Left kidney (tissue), 2 donors: ENCODE results near the gene ZDHHC11. TPM values are rescaled to one million over a fixed set of nuclear protein-coding genes. Genes with fewer than 3 reads are reported as not detected.
"Not testable (repeated sequence)": the region's sequence is repeated elsewhere in the genome, so short reads cannot be mapped to it uniquely, and the experiment has no call there.

Experiments
- DNase-seq: peaks from one replicate; pipeline ENCODE4 v3.0.0-alpha.2; 2013
- polyA plus RNA-seq: library from polyadenylated mRNA; unstranded; fragments of 120-200 nt; gene quantifications from one replicate; pipeline ENCODE4 v1.2.1, GENCODE V29; 2013; ENCODE audit not compliant: insufficient read length

Gene ZDHHC11
- polyA plus RNA-seq, 1 donor: 14.7 TPM

- DNase-seq: no peak
These were observed 49.3 kb downstream of the ZDHHC11 start for GRCh38 chr5:801472-801871.

- DNase-seq: not testable (repeated sequence)
These were observed 49.7 kb downstream of the ZDHHC11 start for GRCh38 chr5:801055-801454.

- not testable (repeated sequence) for DNase-seq
These were observed 52.2 kb downstream of the ZDHHC11 start for GRCh38 chr5:798505-799138.

GRCh38 chr5:797986-798385 is 52.8 kb downstream of the ZDHHC11 start:
- DNase-seq: not testable (repeated sequence)

GRCh38 chr5:795873-796272 is 54.9 kb downstream of the ZDHHC11 start:
- not testable (repeated sequence) for DNase-seq

GRCh38 chr5:794948-795347 is 55.8 kb downstream of the ZDHHC11 start:
- DNase-seq: not testable (repeated sequence)

- not testable (repeated sequence) for DNase-seq
These were observed 62.1 kb downstream of the ZDHHC11 start for GRCh38 chr5:788703-789102.

- DNase-seq: not testable (repeated sequence)
These were observed 62.9 kb downstream of the ZDHHC11 start for GRCh38 chr5:787857-788233.

- not testable (repeated sequence) for DNase-seq
These were observed 63.4 kb downstream of the ZDHHC11 start for GRCh38 chr5:787224-787856.

- DNase-seq: not testable (repeated sequence)
These were observed 65.5 kb downstream of the ZDHHC11 start for GRCh38 chr5:785181-785705.

GRCh38 chr5:784428-785177 is 66.2 kb downstream of the ZDHHC11 start, which contains the start of gene ZDHHC11B:
Gene ZDHHC11B (minus strand): TSS chr5:784729. CDS start chr5:766919, 17,810 bp downstream.
- DNase-seq: peak; percentile 75

GRCh38 chr5:783881-784427 is 66.8 kb downstream of the ZDHHC11 start:
- DNase-seq: not testable (repeated sequence)

GRCh38 chr5:783049-783802 is 67.6 kb downstream of the ZDHHC11 start:
- not testable (repeated sequence) for DNase-seq

- DNase-seq: not testable (repeated sequence)
These were observed 68.4 kb downstream of the ZDHHC11 start for GRCh38 chr5:782356-782755.

- not testable (repeated sequence) for DNase-seq
These were observed 70.2 kb downstream of the ZDHHC11 start for GRCh38 chr5:780571-780970.

- not testable (repeated sequence) for DNase-seq
These were observed 71.8 kb downstream of the ZDHHC11 start for GRCh38 chr5:778967-779366.

GRCh38 chr5:778421-778820 is 72.4 kb downstream of the ZDHHC11 start:
- DNase-seq: not testable (repeated sequence)

GRCh38 chr5:777756-778161 is 73.0 kb downstream of the ZDHHC11 start:
- no peak for DNase-seq

GRCh38 chr5:776862-777711 is 73.7 kb downstream of the ZDHHC11 start:
- no peak for DNase-seq
